Right cardiac atrium (tissue), 5 donors: Measurements from ENCODE around the gene SMARCE1. TPM values are rescaled to one million over a fixed set of nuclear protein-coding genes. Genes with fewer than 3 reads are reported as not detected.

Experiments used
- ATAC-seq, 2 donors: fragments of 200-7000 bp; cut with Tn5 transposase; one replicate each; pipeline versions ENCODE4 v1.8.0 to v1.9.1; 2020; ENCODE audit warnings: moderate library complexity in 2 of 2, mild to moderate bottlenecking in 1 of 2
- DNase-seq, 3 donors: peaks; one replicate each; pipeline ENCODE4 v3.0.0-alpha.2; 2020
- H3K27ac ChIP-seq: one replicate; pipeline ENCODE4 v1.5.1; 2013; ENCODE audit warnings: mild to moderate bottlenecking, low read length, control low read depth, moderate library complexity
- H3K27me3 ChIP-seq: one replicate; pipeline ENCODE4 v1.6.1; 2013; ENCODE audit not compliant: control insufficient read depth, insufficient read depth
- H3K4me1 ChIP-seq: one replicate; pipeline ENCODE4 v1.6.1; 2013; ENCODE audit warnings: low read length; ENCODE audit not compliant: control insufficient read depth, insufficient read depth
- H3K4me3 ChIP-seq: one replicate; pipeline ENCODE4 v1.5.1; 2013; ENCODE audit warnings: low read length, control low read depth
- H3K9me3 ChIP-seq: one replicate; pipeline ENCODE4 v1.6.1; 2013; ENCODE audit warnings: low read length; ENCODE audit not compliant: control insufficient read depth
- WGBS: extraction: QIAGEN DNeasy Blood & Tissue Kit; methylation state at CpG from one replicate; pipeline ENCODE4 v1.1.7; 2013; 5-methylcytosine and 5-hydroxymethylcytosine counted together
- intact Hi-C, 4 donors: fragments of 100-400 bp; cut with DNase I; formaldehyde crosslinking; loops; one replicate each; pipeline versions ENCODE4 v1.11.0 to v1.14.0; 2022 to 2023
- polyA plus RNA-seq: library from polyadenylated mRNA; stranded (reverse); fragments of 200-250 nt; gene quantifications from one replicate; pipeline ENCODE4 v1.2.3, GENCODE V29; 2013
- total RNA-seq, 4 donors: library from RNA; stranded (reverse); fragmentation: NEBNext Ultra II Directional; extraction: Animal tissue kit (Norgen Biotek cat#: 25700); gene quantifications; one replicate each; pipeline ENCODE4 v1.2.1, GENCODE V29; 2021
- donor health status: healthy with polysubstance abuse.
- donor health status: DM: no; HTN: yes; CAD: no.
- donor health status: DM: no; HTN: no; CAD: no.
- donor health status: DM: no; HTN: yes; CAD: no; lungs with severe emphysema.
- donor health status: DM: yes; HTN: yes; CAD: no.

Gene SMARCE1
- total and polyA plus RNA-seq, 5 donors = 51.8 to 72.0 (median 71.0) TPM

GRCh38 chr17:40618754-40619625 is 28.6 kb downstream of the SMARCE1 start:
- intact Hi-C loops = loop anchor here in 2 of 4 donors (5.0 to 10.0 kb wide), 2 partner anchors 173 to 176 kb away; partner anchors contain the start of gene KRT28 (in 1 of the 2)
- ATAC-seq (no peak), DNase-seq (no peak)
- Histone ChIP-seq H3K27me3 (no peaks in the 10 kb centered on the region), H3K4me3 (no peak overlapping the region), H3K4me1 (peaks cover 3% of the 10 kb centered on the region), H3K27ac (no peak overlapping the region), H3K9me3 (no peaks in the 10 kb centered on the region)
- 71% methylated on average over 16 of the region's 16 CpGs for WGBS

- H3K27me3 ChIP-seq = no peaks in the 10 kb centered on the region
- no peak overlapping the region for H3K27ac ChIP-seq
- no peaks in the 10 kb centered on the region for H3K9me3 ChIP-seq
- H3K4me1 ChIP-seq = peaks cover 3% of the 10 kb centered on the region
- intact Hi-C loops = loop anchor here in 2 of 4 donors (5.0 to 10.0 kb wide), 2 partner anchors 175 to 177 kb away; partner anchors contain the start of gene KRT28 (in 1 of the 2)
- no peak overlapping the region for H3K4me3 ChIP-seq
- ATAC-seq = no peak
- DNase-seq = no peak
- WGBS = 62% methylated on average over 11 of the region's 11 CpGs
These were observed 29.9 kb downstream of the SMARCE1 start for GRCh38 chr17:40617678-40618240.

- Histone ChIP-seq H3K4me1 (peaks cover 3% of the 10 kb centered on the region), H3K9me3 (no peaks in the 10 kb centered on the region), H3K4me3 (no peak overlapping the region), H3K27me3 (no peaks in the 10 kb centered on the region), H3K27ac (no peak overlapping the region)
- 66% methylated on average over 3 of the region's 3 CpGs for WGBS
- no peak for DNase-seq
- no peak for ATAC-seq
- intact Hi-C loops = loop anchor here in 2 of 4 donors (5.0 to 10.0 kb wide), 2 partner anchors 176 to 178 kb away; partner anchors contain the start of gene KRT28 (in 1 of the 2)
These were observed 31.0 kb downstream of the SMARCE1 start for GRCh38 chr17:40616592-40616991.

- WGBS = 74% methylated on average over 10 of the region's 10 CpGs
- ATAC-seq (no peak), DNase-seq (peak in 1 of 3 donors; percentile 79)
- Histone ChIP-seq H3K4me3 (no peak overlapping the region), H3K9me3 (no peaks in the 10 kb centered on the region), H3K27ac (no peak overlapping the region), H3K27me3 (no peaks in the 10 kb centered on the region), H3K4me1 (peaks cover 3% of the 10 kb centered on the region)
- intact Hi-C loops = loop anchor here in 2 of 4 donors (5.0 to 10.0 kb wide), 2 partner anchors 176 to 179 kb away; partner anchors contain the start of gene KRT28 (in 1 of the 2)
These were observed 31.7 kb downstream of the SMARCE1 start for GRCh38 chr17:40615841-40616476.

GRCh38 chr17:40615068-40615840 is 32.4 kb downstream of the SMARCE1 start:
- peak in 2 of 3 donors; percentile 42 to 67 for DNase-seq
- ATAC-seq = peak; percentile 53 to 54
- Histone ChIP-seq H3K9me3 (no peaks in the 10 kb centered on the region), H3K4me1 (peaks cover 3% of the 10 kb centered on the region), H3K27ac (no peak overlapping the region), H3K4me3 (no peak overlapping the region), H3K27me3 (no peaks in the 10 kb centered on the region)
- WGBS = 49% methylated on average over 7 of the region's 7 CpGs
- intact Hi-C loops = loop anchor here in 2 of 4 donors (5.0 to 10.0 kb wide), 2 partner anchors 177 to 180 kb away; partner anchors contain the start of gene KRT28 (in 1 of the 2)

- Histone ChIP-seq H3K9me3 (no peaks in the 10 kb centered on the region), H3K27me3 (no peaks in the 10 kb centered on the region), H3K4me3 (no peak overlapping the region), H3K4me1 (peaks cover 3% of the 10 kb centered on the region), H3K27ac (no peak overlapping the region)
- no peak for ATAC-seq
- intact Hi-C loops = loop anchor here in 2 of 4 donors (5.0 to 10.0 kb wide), 2 partner anchors 178 to 180 kb away; partner anchors contain the start of gene KRT28 (in 1 of the 2)
- DNase-seq = no peak
- 79% methylated on average over 13 of the region's 13 CpGs for WGBS
These were observed 33.1 kb downstream of the SMARCE1 start for GRCh38 chr17:40614431-40615067.

- intact Hi-C loops = loop anchor here in 1 of 4 donors (10.0 kb wide), 1 partner anchor 181 kb away; the partner anchor contains the start of gene KRT28
- DNase-seq (no peak), ATAC-seq (no peak)
- no peak overlapping the region for H3K4me3 ChIP-seq
- H3K27ac ChIP-seq = no peak overlapping the region
- no peaks in the 10 kb centered on the region for H3K9me3 ChIP-seq
- WGBS = 90% methylated on average over 5 of the region's 5 CpGs
- H3K27me3 ChIP-seq = no peaks in the 10 kb centered on the region
- peaks cover 3% of the 10 kb centered on the region for H3K4me1 ChIP-seq
These were observed 34.0 kb downstream of the SMARCE1 start for GRCh38 chr17:40613467-40614154.

GRCh38 chr17:40612599-40613244 is 34.9 kb downstream of the SMARCE1 start:
- H3K27ac ChIP-seq = no peak overlapping the region
- WGBS = 72% methylated on average over 11 of the region's 11 CpGs
- H3K9me3 ChIP-seq = no peaks in the 10 kb centered on the region
- H3K4me1 ChIP-seq = peaks cover under 1% of the 10 kb centered on the region
- H3K4me3 ChIP-seq = no peak overlapping the region
- DNase-seq = no peak
- H3K27me3 ChIP-seq = no peaks in the 10 kb centered on the region
- no peak for ATAC-seq
- intact Hi-C loops = loop anchor here in 1 of 4 donors (10.0 kb wide), 1 partner anchor 182 kb away; the partner anchor contains the start of gene KRT28

GRCh38 chr17:40611840-40612474 is 35.7 kb downstream of the SMARCE1 start:
- ATAC-seq = no peak
- intact Hi-C loops = loop anchor here in 1 of 4 donors (10.0 kb wide), 1 partner anchor 183 kb away; the partner anchor contains the start of gene KRT28
- H3K9me3 ChIP-seq = no peaks in the 10 kb centered on the region
- H3K27me3 ChIP-seq = no peaks in the 10 kb centered on the region
- H3K4me3 ChIP-seq = no peak overlapping the region
- H3K27ac ChIP-seq = no peak overlapping the region
- H3K4me1 ChIP-seq = no peaks in the 10 kb centered on the region
- no peak for DNase-seq
- WGBS = 68% methylated on average over 7 of the region's 7 CpGs
